Measurements from ENCODE around the gene DIS3L2.

Gene DIS3L2

DNA sequence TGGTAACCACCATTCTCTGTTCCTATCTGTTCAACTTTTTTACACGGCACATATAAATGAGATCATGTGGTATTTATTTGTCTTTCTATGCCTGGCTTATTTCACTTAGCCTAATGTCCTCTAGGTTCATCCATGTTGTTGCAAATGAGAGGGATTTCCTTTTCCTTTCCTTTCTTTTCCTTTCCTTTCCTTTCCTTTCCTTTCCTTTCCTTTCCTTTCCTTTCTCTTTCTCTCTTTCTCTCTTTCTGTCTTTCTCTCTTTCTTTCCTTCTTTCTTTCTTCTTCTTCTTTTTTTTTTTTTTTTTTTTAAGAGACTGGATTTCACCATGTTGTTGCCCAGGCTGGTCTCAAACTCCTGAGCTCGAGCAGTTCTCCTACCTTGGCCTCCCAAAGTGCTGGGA, 38.9 kb downstream of the DIS3L2 start:
- Histone ChIP-seq H3K9me2 (replicated peaks; ENCODE audit: low read depth, low read length) (no peaks in the 10 kb centered on the region), H3K9me3 (ENCODE audit: insufficient read depth, low read depth, low read length) (no peaks in the 10 kb centered on the region), H3K27me3 (ENCODE audit: insufficient read depth, low read length, poor library complexity, severe bottlenecking) (no peaks in the 10 kb centered on the region), H2AFZ (ENCODE audit: low read length) (no peak overlapping the region), H3K79me2 (ENCODE audit: insufficient read depth, low read length) (peaks cover 53% of the 10 kb centered on the region), H3K4me1 (ENCODE audit: insufficient read depth, low read length, poor library complexity, severe bottlenecking) (peaks cover 18% of the 10 kb centered on the region), H3K9ac (ENCODE audit: low read depth, low read length, poor library complexity, severe bottlenecking) (no peak overlapping the region), H3K36me3 (ENCODE audit: insufficient read depth, low read length) (no peaks in the 10 kb centered on the region), H4K20me1 (ENCODE audit: insufficient read depth, low read length, poor library complexity, severe bottlenecking) (no peaks in the 10 kb centered on the region), H3F3A (ENCODE audit: low read depth) (no peaks in the 10 kb centered on the region), H3K4me2 (ENCODE audit: low read depth, low read length, poor library complexity, severe bottlenecking) (no peak overlapping the region), H3K4me3 (ENCODE audit: low read length, poor library complexity, severe bottlenecking) (no peak overlapping the region)
- TF ChIP-seq, protein P1, sequence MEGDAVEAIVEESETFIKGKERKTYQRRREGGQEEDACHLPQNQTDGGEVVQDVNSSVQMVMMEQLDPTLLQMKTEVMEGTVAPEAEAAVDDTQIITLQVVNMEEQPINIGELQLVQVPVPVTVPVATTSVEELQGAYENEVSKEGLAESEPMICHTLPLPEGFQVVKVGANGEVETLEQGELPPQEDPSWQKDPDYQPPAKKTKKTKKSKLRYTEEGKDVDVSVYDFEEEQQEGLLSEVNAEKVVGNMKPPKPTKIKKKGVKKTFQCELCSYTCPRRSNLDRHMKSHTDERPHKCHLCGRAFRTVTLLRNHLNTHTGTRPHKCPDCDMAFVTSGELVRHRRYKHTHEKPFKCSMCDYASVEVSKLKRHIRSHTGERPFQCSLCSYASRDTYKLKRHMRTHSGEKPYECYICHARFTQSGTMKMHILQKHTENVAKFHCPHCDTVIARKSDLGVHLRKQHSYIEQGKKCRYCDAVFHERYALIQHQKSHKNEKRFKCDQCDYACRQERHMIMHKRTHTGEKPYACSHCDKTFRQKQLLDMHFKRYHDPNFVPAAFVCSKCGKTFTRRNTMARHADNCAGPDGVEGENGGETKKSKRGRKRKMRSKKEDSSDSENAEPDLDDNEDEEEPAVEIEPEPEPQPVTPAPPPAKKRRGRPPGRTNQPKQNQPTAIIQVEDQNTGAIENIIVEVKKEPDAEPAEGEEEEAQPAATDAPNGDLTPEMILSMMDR (conservative IDR thresholded peaks at IDR 0.05; ENCODE audit: low read length) = no peak
- no peak for TF ChIP-seq EZH2phosphoT487 (IDR thresholded peaks at IDR 0.05; ENCODE audit: borderline replicate concordance)

DNA sequence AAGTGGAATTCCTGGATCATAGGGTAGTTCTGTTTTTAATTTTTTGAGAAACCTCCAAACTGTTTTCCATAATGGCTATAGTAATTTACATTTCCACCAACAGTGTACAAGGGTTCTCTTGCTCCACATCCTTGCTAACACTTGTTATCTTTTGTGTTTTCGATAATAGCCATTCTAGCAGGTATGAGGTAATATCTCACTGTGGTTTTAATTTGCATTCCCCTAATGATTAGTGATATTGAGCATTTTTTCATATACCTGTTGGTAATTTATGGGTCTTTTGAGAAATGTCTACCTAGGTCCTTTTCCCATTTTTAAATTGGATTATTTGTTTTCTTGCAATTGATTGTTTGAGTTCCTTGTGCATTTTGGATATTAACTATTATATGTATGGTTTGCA, 39.6 kb downstream of the DIS3L2 start:
- H3K4me3 ChIP-seq (ENCODE audit: low read length, poor library complexity, severe bottlenecking) = no peak overlapping the region
- H3K27me3 ChIP-seq (ENCODE audit: insufficient read depth, low read length, poor library complexity, severe bottlenecking) = no peaks in the 10 kb centered on the region
- H2AFZ ChIP-seq (ENCODE audit: low read length) = no peak overlapping the region
- H3K4me1 ChIP-seq (ENCODE audit: insufficient read depth, low read length, poor library complexity, severe bottlenecking) = peaks cover 12% of the 10 kb centered on the region
- H4K20me1 ChIP-seq (ENCODE audit: insufficient read depth, low read length, poor library complexity, severe bottlenecking) = no peaks in the 10 kb centered on the region
- H3K36me3 ChIP-seq (ENCODE audit: insufficient read depth, low read length) = no peaks in the 10 kb centered on the region
- no peak overlapping the region for H3K4me2 ChIP-seq (ENCODE audit: low read depth, low read length, poor library complexity, severe bottlenecking)
- TF ChIP-seq EZH2phosphoT487 (IDR thresholded peaks at IDR 0.05; ENCODE audit: borderline replicate concordance) = no peak
- H3K9ac ChIP-seq (ENCODE audit: low read depth, low read length, poor library complexity, severe bottlenecking) = no peak overlapping the region
- no peaks in the 10 kb centered on the region for H3K9me2 ChIP-seq (replicated peaks; ENCODE audit: low read depth, low read length)
- H3K9me3 ChIP-seq (ENCODE audit: insufficient read depth, low read depth, low read length) = no peaks in the 10 kb centered on the region
- peaks cover 55% of the 10 kb centered on the region for H3K79me2 ChIP-seq (ENCODE audit: insufficient read depth, low read length)
- H3F3A ChIP-seq (ENCODE audit: low read depth) = no peaks in the 10 kb centered on the region

DNA sequence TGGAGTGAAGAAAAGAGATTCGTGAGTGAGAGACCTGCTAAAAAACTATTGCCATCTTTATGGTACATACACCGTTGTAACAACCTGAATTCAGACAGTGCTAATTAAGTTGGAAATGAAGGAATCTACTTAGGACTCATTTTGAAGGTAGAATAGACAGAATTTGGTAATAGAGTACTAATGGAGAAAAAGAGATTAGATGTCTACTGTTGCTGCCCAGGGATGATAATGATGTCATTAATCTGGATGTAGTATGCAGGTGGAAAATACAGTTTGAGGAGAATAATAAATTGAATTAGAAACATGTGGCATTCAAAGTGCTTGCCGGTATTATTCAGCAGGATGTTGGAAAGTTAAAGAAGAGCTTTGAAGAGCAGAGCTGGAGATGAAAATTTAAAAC, 44.7 kb downstream of the DIS3L2 start:
- no peak overlapping the region for H3K4me2 ChIP-seq (ENCODE audit: low read depth, low read length, poor library complexity, severe bottlenecking)
- TF ChIP-seq, protein P1 (conservative IDR thresholded peaks at IDR 0.05; ENCODE audit: low read length) = no peak
- TF ChIP-seq EZH2phosphoT487 (IDR thresholded peaks at IDR 0.05; ENCODE audit: borderline replicate concordance) = no peak
- no peaks in the 10 kb centered on the region for H3K36me3 ChIP-seq (ENCODE audit: insufficient read depth, low read length)
- H3K4me3 ChIP-seq (ENCODE audit: low read length, poor library complexity, severe bottlenecking) = no peak overlapping the region
- no peaks in the 10 kb centered on the region for H4K20me1 ChIP-seq (ENCODE audit: insufficient read depth, low read length, poor library complexity, severe bottlenecking)
- no peaks in the 10 kb centered on the region for H3K27me3 ChIP-seq (ENCODE audit: insufficient read depth, low read length, poor library complexity, severe bottlenecking)
- H3K79me2 ChIP-seq (ENCODE audit: insufficient read depth, low read length) = peaks cover 29% of the 10 kb centered on the region
- H3K4me1 ChIP-seq (ENCODE audit: insufficient read depth, low read length, poor library complexity, severe bottlenecking) = peaks cover 13% of the 10 kb centered on the region
- no peaks in the 10 kb centered on the region for H3K9me3 ChIP-seq (ENCODE audit: insufficient read depth, low read depth, low read length)
- H3F3A ChIP-seq (ENCODE audit: low read depth) = no peaks in the 10 kb centered on the region
- no peak overlapping the region for H3K9ac ChIP-seq (ENCODE audit: low read depth, low read length, poor library complexity, severe bottlenecking)
- H3K9me2 ChIP-seq (replicated peaks; ENCODE audit: low read depth, low read length) = no peaks in the 10 kb centered on the region
- H2AFZ ChIP-seq (ENCODE audit: low read length) = no peak overlapping the region

DNA sequence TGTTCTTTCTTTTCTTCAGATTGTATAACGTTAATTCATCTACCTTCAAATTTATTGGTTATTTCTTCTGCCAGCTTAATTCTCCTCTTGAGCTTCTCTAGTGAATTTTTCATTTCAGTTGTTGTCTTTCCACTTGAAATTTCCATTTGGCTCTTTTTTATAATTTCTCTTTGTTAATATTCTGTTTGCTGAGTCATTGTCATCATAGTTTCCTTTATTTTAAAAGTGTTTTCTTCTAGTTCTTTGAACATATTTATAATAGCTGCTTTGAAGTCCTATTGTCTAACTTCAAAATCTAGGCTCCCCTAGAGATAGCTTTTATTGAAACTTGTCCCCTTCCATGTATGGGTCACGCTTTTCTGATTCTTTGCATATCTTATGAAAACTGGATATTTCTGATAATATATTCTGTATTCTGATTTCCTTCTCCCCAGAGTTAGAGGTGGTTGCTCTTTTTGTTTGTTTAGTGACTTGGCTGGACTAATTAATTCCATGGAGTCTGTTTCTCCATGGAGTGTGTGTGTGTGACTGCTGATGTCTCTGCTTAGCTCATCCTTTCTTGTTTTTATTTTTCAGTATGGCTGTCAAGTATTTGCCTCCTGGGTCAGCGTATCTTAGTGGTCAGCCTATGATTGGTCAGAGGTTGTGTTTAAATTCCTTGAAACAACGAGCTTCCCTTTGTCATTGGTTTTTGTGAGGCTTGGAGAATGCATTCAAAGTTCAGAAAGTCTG, 47.6 kb downstream of the DIS3L2 start:
- TF ChIP-seq, protein P1 (conservative IDR thresholded peaks at IDR 0.05; ENCODE audit: low read length) = no peak
- TF ChIP-seq EZH2phosphoT487 (IDR thresholded peaks at IDR 0.05; ENCODE audit: borderline replicate concordance) = no peak
- peaks cover 15% of the 10 kb centered on the region for H3K4me1 ChIP-seq (ENCODE audit: insufficient read depth, low read length, poor library complexity, severe bottlenecking)
- H3K4me2 ChIP-seq (ENCODE audit: low read depth, low read length, poor library complexity, severe bottlenecking) = no peak overlapping the region

More for the DNA sequence above, 47.6 kb downstream of the DIS3L2 start:
- no peak overlapping the region for H2AFZ ChIP-seq (ENCODE audit: low read length)
- no peaks in the 10 kb centered on the region for H3K9me3 ChIP-seq (ENCODE audit: insufficient read depth, low read depth, low read length)
- H3K4me3 ChIP-seq (ENCODE audit: low read length, poor library complexity, severe bottlenecking) = no peak overlapping the region
- no peaks in the 10 kb centered on the region for H4K20me1 ChIP-seq (ENCODE audit: insufficient read depth, low read length, poor library complexity, severe bottlenecking)
- H3F3A ChIP-seq (ENCODE audit: low read depth) = no peaks in the 10 kb centered on the region
- H3K9me2 ChIP-seq (replicated peaks; ENCODE audit: low read depth, low read length) = no peaks in the 10 kb centered on the region
- H3K79me2 ChIP-seq (ENCODE audit: insufficient read depth, low read length) = peaks cover 11% of the 10 kb centered on the region
- H3K9ac ChIP-seq (ENCODE audit: low read depth, low read length, poor library complexity, severe bottlenecking) = no peak overlapping the region
- no peaks in the 10 kb centered on the region for H3K27me3 ChIP-seq (ENCODE audit: insufficient read depth, low read length, poor library complexity, severe bottlenecking)
- no peaks in the 10 kb centered on the region for H3K36me3 ChIP-seq (ENCODE audit: insufficient read depth, low read length)
